Endothelial cell of umbilical vein (primary cell): ENCODE measurements around the gene AP5B1. TPM values are rescaled to one million over a fixed set of nuclear protein-coding genes. Genes with fewer than 3 reads are reported as not detected.

ENCODE experiments used
- BruUV-seq: library from RNA; stranded (reverse); fragments of 400-500 nt; replicated peaks from 2 replicates; lab custom pipeline; 2021; lab: Mats Ljungman, UMichigan
- CTCF ChIA-PET: fragments of 300-600, 350-600 bp; sonication (Branson Sonifier 250); formaldehyde crosslinking; loops from one replicate; lab custom pipeline; 2021; ENCODE audit warnings: antibody characterized with exemption, inconsistent platforms; lab: Charles Lee
- POLR2A ChIA-PET: fragments of 300-600, 350-600 bp; sonication (Branson Sonifier 250); formaldehyde crosslinking; loops from one replicate; lab custom pipeline; 2021; ENCODE audit warnings: antibody characterized with exemption, inconsistent platforms; lab: Charles Lee
- DNase-seq: peaks from one replicate; pipeline ENCODE4 v3.0.0-alpha.2; 2011; ENCODE audit warnings: low read depth, low spot score
- FAIRE-seq: peaks from 2 replicates; lab custom pipeline; 2011; peaks lifted over from hg19 to GRCh38; lab: Jason Lieb, UNC
- H2AFZ ChIP-seq: 2 replicates; pipeline ENCODE4 v1.6.0; 2012; ENCODE audit warnings: low read depth, low read length, control low read depth, inconsistent platforms
- H3K27ac ChIP-seq: 2 replicates; pipeline ENCODE4 v1.5.1; 2011; ENCODE audit warnings: low read depth, mild to moderate bottlenecking, control low read depth, low read length, moderate library complexity; ENCODE audit not compliant: insufficient read depth
- H3K27me3 ChIP-seq, 2 experiments: 2 replicates each; pipeline versions ENCODE4 v1.6.0 to v1.6.1; 2011; ENCODE audit warnings: low read length in 2 of 2, mixed read lengths in 1 of 2; ENCODE audit not compliant: control insufficient read depth in 2 of 2, insufficient read depth in 2 of 2
- H3K36me3 ChIP-seq, 2 experiments: 2 replicates in 1 of 2; 3 replicates in 1 of 2; pipeline ENCODE4 v1.5.1; 2011; ENCODE audit warnings: low read length in 2 of 2, mild to moderate bottlenecking in 1 of 2, moderate library complexity in 1 of 2; ENCODE audit not compliant: control insufficient read depth in 2 of 2, insufficient read depth in 2 of 2; ENCODE audit errors: extremely low read depth in 1 of 2
- H3K4me1 ChIP-seq: 3 replicates; pipeline ENCODE4 v1.5.1; 2011; ENCODE audit warnings: mild to moderate bottlenecking, low read length; ENCODE audit not compliant: control insufficient read depth, insufficient read depth; ENCODE audit errors: extremely low read depth
- H3K4me2 ChIP-seq: 2 replicates; pipeline ENCODE4 v1.6.1; 2011; ENCODE audit warnings: low read length, control low read depth, mixed read lengths; ENCODE audit not compliant: insufficient read depth
- H3K4me3 ChIP-seq, 3 experiments: fragments of 200-600 bp in 1 of 3; sonication (generic), shearing (Covaris generic) in 1 of 3; replicated peaks in 1 of 3; 2 replicates each; pipeline ENCODE4 v1.5.1; 2011 to 2016; ENCODE audit warnings: control low read depth in 3 of 3, low read length in 3 of 3, mild to moderate bottlenecking in 2 of 3, inconsistent platforms in 1 of 3, low read depth in 1 of 3, moderate library complexity in 1 of 3; ENCODE audit not compliant: insufficient read depth in 1 of 3
- H3K79me2 ChIP-seq: 2 replicates; pipeline ENCODE4 v1.6.0; 2012; ENCODE audit warnings: low read length, inconsistent platforms; ENCODE audit not compliant: control insufficient read depth, insufficient read depth
- H3K9ac ChIP-seq: replicated peaks from 2 replicates; pipeline ENCODE3; 2011; ENCODE audit warnings: low read length, control low read depth; ENCODE audit not compliant: insufficient read depth; ENCODE audit errors: extremely low read depth
- H3K9me1 ChIP-seq: replicated peaks from 3 replicates; pipeline ENCODE4 v1.6.0; 2011; ENCODE audit warnings: mild to moderate bottlenecking, low read length; ENCODE audit not compliant: control insufficient read depth, insufficient read depth; ENCODE audit errors: extremely low read depth
- H3K9me3 ChIP-seq: replicated peaks from 2 replicates; pipeline ENCODE4 v1.5.1; 2012; ENCODE audit warnings: low read length, inconsistent platforms; ENCODE audit not compliant: control insufficient read depth, insufficient read depth
- H4K20me1 ChIP-seq: replicated peaks from 2 replicates; pipeline ENCODE3; 2011; ENCODE audit warnings: mild to moderate bottlenecking, low read length; ENCODE audit not compliant: control insufficient read depth, insufficient read depth; ENCODE audit errors: extremely low read depth
- CTCF ChIP-seq, 2 donors: IDR thresholded peaks; 1 replicate in 1 of 2; 2 replicates in 1 of 2; pipeline ENCODE4 v1.5.1; 2011; ENCODE audit warnings: low read length in 2 of 2, mild to moderate bottlenecking in 2 of 2, moderate library complexity in 2 of 2, control low read depth in 1 of 2, inconsistent platforms in 1 of 2, low read depth in 1 of 2; ENCODE audit not compliant: insufficient read depth in 1 of 2; ENCODE audit errors: extremely low read depth in 1 of 2
- EZH2 ChIP-seq: IDR thresholded peaks from 2 replicates; pipeline ENCODE4 v1.6.1; 2012; ENCODE audit warnings: borderline replicate concordance, low read depth, mild to moderate bottlenecking, moderate library complexity, low read length, inconsistent platforms; ENCODE audit not compliant: severe bottlenecking
- FOS ChIP-seq: IDR thresholded peaks from 2 replicates; pipeline ENCODE4 v1.6.1; 2011; ENCODE audit warnings: mild to moderate bottlenecking, low read length, moderate library complexity, borderline replicate concordance; ENCODE audit not compliant: insufficient read depth
- GATA2 ChIP-seq: IDR thresholded peaks from 2 replicates; pipeline ENCODE4 v1.7.0; 2011; ENCODE audit warnings: low read depth, mild to moderate bottlenecking, moderate library complexity, mixed read lengths, low read length; ENCODE audit not compliant: insufficient read length, insufficient read depth
- JUN ChIP-seq: IDR thresholded peaks from 2 replicates; pipeline ENCODE4 v1.6.1; 2011; ENCODE audit warnings: borderline replicate concordance, low read depth; ENCODE audit not compliant: insufficient read length, insufficient read depth
- MAX ChIP-seq: IDR thresholded peaks from 2 replicates; pipeline ENCODE4 v1.6.1; 2011; ENCODE audit not compliant: insufficient read depth, insufficient read length
- MYC ChIP-seq: IDR thresholded peaks from one replicate; pipeline ENCODE4 v1.6.1; 2011; ENCODE audit warnings: mild to moderate bottlenecking, low read depth, low read length
- POLR2A ChIP-seq: IDR thresholded peaks from 2 replicates; pipeline ENCODE4 v1.6.1; 2012; ENCODE audit warnings: low read depth, mild to moderate bottlenecking, control low read depth, low read length
- POLR2AphosphoS5 ChIP-seq: IDR thresholded peaks from 2 replicates; pipeline ENCODE4 v1.6.1; 2012; ENCODE audit warnings: low read depth, mild to moderate bottlenecking, control low read depth, low read length, moderate library complexity; ENCODE audit not compliant: insufficient read depth
- dilution Hi-C: fragments of 300-500 bp; cut with MboI; formaldehyde crosslinking; loops from one replicate; pipeline ENCODE4 v1.15.0; 2019; ENCODE audit warnings: low sequenced_read_pairs; ENCODE audit not compliant: extremely low pct_ligation_motif_present
- intact Hi-C: fragments of 100-400 bp; cut with micrococcal nuclease; formaldehyde crosslinking; loops from one replicate; pipeline ENCODE4 v1.10.0; 2022
- polyA plus RNA-seq, 4 experiments: library from polyadenylated mRNA; depleted of rRNA in 3 of 4; stranded (reverse) in 3 of 4; unstranded in 1 of 4; fragments of >200 nt; gene quantifications; 2 replicates each; pipeline versions ENCODE4 v1.2.1 to v1.2.3, GENCODE V29; 2011 to 2012; ENCODE audit warnings: missing spikeins in 1 of 4
- total RNA-seq: library from RNA; stranded (reverse); gene quantifications from 2 replicates; pipeline ENCODE4 v1.2.3, GENCODE V29; 2021

Gene AP5B1
- total and polyA plus RNA-seq, 2 donors (not counting 3 experiments of a cell fraction or from before 2014, with no cell fraction given) = 9.2 to 15.3 TPM

DNA sequence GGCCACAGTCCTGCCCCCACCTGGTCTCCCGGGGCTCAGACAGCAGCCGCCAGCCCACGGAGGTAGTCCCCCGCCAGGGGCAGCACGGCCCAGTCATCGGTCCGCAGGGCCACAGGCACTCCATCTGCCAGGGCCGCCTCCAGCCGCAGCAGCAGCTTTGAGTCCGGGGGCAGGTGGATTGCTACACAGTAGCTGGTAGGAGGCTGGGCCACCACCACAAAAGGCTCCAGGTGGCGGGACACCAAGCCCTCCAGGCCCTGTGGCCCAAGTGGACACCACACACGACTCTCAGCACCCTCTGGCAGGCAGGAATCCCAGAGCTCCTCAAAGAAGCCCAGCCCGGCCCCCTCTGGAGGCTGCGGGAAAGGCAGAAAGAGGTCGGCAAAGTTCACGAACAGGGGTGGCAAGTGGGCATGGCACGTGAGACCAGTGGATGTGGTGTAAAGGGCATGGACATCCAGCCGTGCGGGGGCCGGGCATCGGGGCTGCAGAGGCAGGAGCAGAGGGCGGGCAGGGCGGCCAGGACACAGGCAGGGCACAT is 2.9 kb downstream of the AP5B1 start:
- TF ChIP-seq MYC (no peak), CTCF (IDR thresholded peaks at IDR 0.05; ENCODE audit: extremely low read depth in 1 of 2, insufficient read depth in 1 of 2, low read depth in 1 of 2, low read length in 2 of 2) (no peak), FOS (no peak), GATA2 (no peak), POLR2A (no peak), POLR2AphosphoS5 (no peak), JUN (no peak), MAX (no peak), EZH2 (no peak)
- H3K9me1 ChIP-seq = no peaks in the 10 kb centered on the region
- FAIRE-seq (no peak), DNase-seq (no peak)
- no peak overlapping the region for H3K27ac ChIP-seq
- H3K79me2 ChIP-seq = peaks cover 24% of the 10 kb centered on the region
- dilution Hi-C loops (no loop called here), intact Hi-C loops (no loop called here)
- peaks cover 5% of the 10 kb centered on the region for H3K4me1 ChIP-seq
- no peaks in the 10 kb centered on the region for H4K20me1 ChIP-seq
- CTCF ChIA-PET = interaction anchor here (1.0 to 4.1 kb wide), 5 partner anchors 7 to 107 kb away, joined by 3 to 109 read pairs (median 26); no protein-coding TSS in a partner anchor
- H3K36me3 ChIP-seq = peaks cover 12 to 14% of the 10 kb centered on the region in 2 experiments
- H3K4me3 ChIP-seq = no peak overlapping the region
- H3K27me3 ChIP-seq = no peaks in the 10 kb centered on the region
- no peak overlapping the region for H2AFZ ChIP-seq
- POLR2A ChIA-PET = interaction anchor here (0.6 kb wide), 1 partner anchor 22 kb away, joined by 4 read pairs; no protein-coding TSS in a partner anchor
- no TSS peak for BruUV-seq
- H3K9me3 ChIP-seq = no peaks in the 10 kb centered on the region
- no peak overlapping the region for H3K4me2 ChIP-seq
- H3K9ac ChIP-seq = no peak overlapping the region
